OCI-LY1 (cell line): ENCODE data around the gene NFIA.

ENCODE experiments used
- CTCF ChIP-seq: fragments of 200-600 bp; sonication (generic), shearing (Covaris generic); IDR thresholded peaks from 2 replicates; pipeline ENCODE4 v1.5.1; 2017; ENCODE audit warnings: mild to moderate bottlenecking, antibody characterized with exemption, low read length, moderate library complexity, mixed read lengths
- EZH2 ChIP-seq: fragments of 200-600 bp; sonication (generic), shearing (Covaris generic); IDR thresholded peaks from 2 replicates; pipeline ENCODE4 v1.8.0; 2017; ENCODE audit warnings: borderline replicate concordance, mixed run types, mild to moderate bottlenecking, antibody characterized with exemption, low read length, moderate library complexity, mixed read lengths

- TF ChIP-seq CTCF: no peak
- no peak for TF ChIP-seq EZH2
Measured at GRCh38 chr1:61271412-61271789, 189.0 kb downstream of the NFIA start.
